ENCODE measurements around the gene SAE1.

DNA sequence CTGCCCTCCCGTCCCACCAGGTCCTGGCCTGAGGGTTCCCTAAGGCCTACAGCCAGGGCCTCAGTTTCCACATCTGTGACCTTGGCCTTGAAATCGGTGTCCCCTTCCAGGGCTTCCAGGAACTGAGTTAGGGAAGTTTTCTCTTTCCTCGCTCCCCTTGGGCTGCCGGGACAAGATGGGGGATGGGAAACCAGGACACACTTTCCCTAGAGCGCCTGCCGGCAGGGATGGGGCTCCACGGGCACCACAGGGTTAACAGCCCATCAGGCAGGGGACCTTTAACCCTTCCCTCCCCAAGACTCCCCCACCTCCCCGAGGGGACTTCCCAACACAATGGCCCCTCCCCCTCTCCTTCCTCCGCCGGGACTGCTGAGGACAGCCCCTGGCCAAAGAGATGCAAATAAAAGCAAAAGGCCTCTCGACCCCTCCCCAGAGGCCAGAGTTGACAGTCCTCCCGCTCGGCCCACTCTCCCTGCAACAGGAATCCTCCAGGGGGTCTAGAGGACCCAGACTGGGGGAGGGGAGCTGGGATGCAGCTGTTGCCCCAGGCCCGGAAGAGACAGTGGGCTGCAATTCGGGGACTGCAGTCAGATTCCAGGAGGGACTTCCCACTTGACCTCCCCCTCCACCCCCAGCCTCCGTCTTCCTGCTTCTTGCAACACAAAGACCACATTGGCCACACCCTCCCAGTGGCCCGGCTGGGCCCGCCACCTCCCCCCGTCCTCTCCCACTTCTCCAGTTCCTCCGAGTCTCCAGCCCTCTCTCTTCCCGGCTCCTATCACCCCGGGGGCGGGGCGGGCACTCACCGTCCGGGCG lies 96.9 kb downstream of the SAE1 start:
- TF ChIP-seq, protein P1, sequence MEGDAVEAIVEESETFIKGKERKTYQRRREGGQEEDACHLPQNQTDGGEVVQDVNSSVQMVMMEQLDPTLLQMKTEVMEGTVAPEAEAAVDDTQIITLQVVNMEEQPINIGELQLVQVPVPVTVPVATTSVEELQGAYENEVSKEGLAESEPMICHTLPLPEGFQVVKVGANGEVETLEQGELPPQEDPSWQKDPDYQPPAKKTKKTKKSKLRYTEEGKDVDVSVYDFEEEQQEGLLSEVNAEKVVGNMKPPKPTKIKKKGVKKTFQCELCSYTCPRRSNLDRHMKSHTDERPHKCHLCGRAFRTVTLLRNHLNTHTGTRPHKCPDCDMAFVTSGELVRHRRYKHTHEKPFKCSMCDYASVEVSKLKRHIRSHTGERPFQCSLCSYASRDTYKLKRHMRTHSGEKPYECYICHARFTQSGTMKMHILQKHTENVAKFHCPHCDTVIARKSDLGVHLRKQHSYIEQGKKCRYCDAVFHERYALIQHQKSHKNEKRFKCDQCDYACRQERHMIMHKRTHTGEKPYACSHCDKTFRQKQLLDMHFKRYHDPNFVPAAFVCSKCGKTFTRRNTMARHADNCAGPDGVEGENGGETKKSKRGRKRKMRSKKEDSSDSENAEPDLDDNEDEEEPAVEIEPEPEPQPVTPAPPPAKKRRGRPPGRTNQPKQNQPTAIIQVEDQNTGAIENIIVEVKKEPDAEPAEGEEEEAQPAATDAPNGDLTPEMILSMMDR (IDR thresholded peaks at IDR 0.05) = no peak
- peak; percentile 37 for TF ChIP-seq POLR2A (IDR thresholded peaks at IDR 0.05)
